H1 (cell line): ENCODE measurements around the gene FOSL2. TPM values are rescaled to one million over a fixed set of nuclear protein-coding genes. Genes with fewer than 3 reads are reported as not detected.

ENCODE experiments used
- EZH2 ChIP-seq: fragments of 200-600 bp; sonication (generic); IDR thresholded peaks from 2 replicates; pipeline ENCODE4 v1.7.1; 2012; ENCODE audit warnings: low read depth, mild to moderate bottlenecking, moderate library complexity, low read length, inconsistent platforms; ENCODE audit not compliant: severe bottlenecking
- GTF2F1 ChIP-seq: IDR thresholded peaks from 2 replicates; pipeline ENCODE4 v1.6.1; 2012; ENCODE audit warnings: low read depth, low read length, improper control_type of control experiment, borderline replicate concordance
- KDM1A ChIP-seq: fragments of 200-600, 300-600 bp; sonication (generic); IDR thresholded peaks from 2 replicates; pipeline ENCODE4 v1.7.1; 2016; ENCODE audit warnings: mild to moderate bottlenecking, low read length, borderline replicate concordance
- TCF12 ChIP-seq: IDR thresholded peaks from 2 replicates; pipeline ENCODE4 v1.6.1; 2011; ENCODE audit warnings: low read depth, mild to moderate bottlenecking, low read length
- polyA plus RNA-seq, 7 experiments: library from polyadenylated mRNA; depleted of rRNA in 3 of 7; stranded (reverse) in 5 of 7; unstranded in 2 of 7; fragments of >200 nt in 5 of 7; fragments of 200-250 nt in 2 of 7; gene quantifications; 1 replicate in 5 of 7; 2 replicates in 1 of 7; 4 replicates in 1 of 7; pipeline versions ENCODE4 v1.2.1 to v1.2.3, GENCODE V29; 2011 to 2013; ENCODE audit warnings: missing spikeins in 2 of 7, mixed read lengths in 2 of 7
- total RNA-seq: library from RNA; stranded (reverse); fragmentation: NEBNext Ultra II Directional; extraction: Animal tissue kit (Norgen Biotek cat#: 25700); gene quantifications from 2 replicates; pipeline ENCODE4 v1.2.1, GENCODE V29; 2021
- TF ChIP-seq, protein P1 (sequence below): fragments of 300-600 bp; sonication (generic); IDR thresholded peaks from 2 replicates; pipeline ENCODE4 v1.7.1; 2012; ENCODE audit warnings: low read length, moderate library complexity, mild to moderate bottlenecking, inconsistent platforms; ENCODE audit not compliant: insufficient replicate concordance

The FOSL2 gene
- total and polyA plus RNA-seq, 2 of the 8 experiments (the other 6 are each of a cell fraction or from before 2014, with no cell fraction given) = 1.5 to 4.5 TPM

- TF ChIP-seq, protein P1, sequence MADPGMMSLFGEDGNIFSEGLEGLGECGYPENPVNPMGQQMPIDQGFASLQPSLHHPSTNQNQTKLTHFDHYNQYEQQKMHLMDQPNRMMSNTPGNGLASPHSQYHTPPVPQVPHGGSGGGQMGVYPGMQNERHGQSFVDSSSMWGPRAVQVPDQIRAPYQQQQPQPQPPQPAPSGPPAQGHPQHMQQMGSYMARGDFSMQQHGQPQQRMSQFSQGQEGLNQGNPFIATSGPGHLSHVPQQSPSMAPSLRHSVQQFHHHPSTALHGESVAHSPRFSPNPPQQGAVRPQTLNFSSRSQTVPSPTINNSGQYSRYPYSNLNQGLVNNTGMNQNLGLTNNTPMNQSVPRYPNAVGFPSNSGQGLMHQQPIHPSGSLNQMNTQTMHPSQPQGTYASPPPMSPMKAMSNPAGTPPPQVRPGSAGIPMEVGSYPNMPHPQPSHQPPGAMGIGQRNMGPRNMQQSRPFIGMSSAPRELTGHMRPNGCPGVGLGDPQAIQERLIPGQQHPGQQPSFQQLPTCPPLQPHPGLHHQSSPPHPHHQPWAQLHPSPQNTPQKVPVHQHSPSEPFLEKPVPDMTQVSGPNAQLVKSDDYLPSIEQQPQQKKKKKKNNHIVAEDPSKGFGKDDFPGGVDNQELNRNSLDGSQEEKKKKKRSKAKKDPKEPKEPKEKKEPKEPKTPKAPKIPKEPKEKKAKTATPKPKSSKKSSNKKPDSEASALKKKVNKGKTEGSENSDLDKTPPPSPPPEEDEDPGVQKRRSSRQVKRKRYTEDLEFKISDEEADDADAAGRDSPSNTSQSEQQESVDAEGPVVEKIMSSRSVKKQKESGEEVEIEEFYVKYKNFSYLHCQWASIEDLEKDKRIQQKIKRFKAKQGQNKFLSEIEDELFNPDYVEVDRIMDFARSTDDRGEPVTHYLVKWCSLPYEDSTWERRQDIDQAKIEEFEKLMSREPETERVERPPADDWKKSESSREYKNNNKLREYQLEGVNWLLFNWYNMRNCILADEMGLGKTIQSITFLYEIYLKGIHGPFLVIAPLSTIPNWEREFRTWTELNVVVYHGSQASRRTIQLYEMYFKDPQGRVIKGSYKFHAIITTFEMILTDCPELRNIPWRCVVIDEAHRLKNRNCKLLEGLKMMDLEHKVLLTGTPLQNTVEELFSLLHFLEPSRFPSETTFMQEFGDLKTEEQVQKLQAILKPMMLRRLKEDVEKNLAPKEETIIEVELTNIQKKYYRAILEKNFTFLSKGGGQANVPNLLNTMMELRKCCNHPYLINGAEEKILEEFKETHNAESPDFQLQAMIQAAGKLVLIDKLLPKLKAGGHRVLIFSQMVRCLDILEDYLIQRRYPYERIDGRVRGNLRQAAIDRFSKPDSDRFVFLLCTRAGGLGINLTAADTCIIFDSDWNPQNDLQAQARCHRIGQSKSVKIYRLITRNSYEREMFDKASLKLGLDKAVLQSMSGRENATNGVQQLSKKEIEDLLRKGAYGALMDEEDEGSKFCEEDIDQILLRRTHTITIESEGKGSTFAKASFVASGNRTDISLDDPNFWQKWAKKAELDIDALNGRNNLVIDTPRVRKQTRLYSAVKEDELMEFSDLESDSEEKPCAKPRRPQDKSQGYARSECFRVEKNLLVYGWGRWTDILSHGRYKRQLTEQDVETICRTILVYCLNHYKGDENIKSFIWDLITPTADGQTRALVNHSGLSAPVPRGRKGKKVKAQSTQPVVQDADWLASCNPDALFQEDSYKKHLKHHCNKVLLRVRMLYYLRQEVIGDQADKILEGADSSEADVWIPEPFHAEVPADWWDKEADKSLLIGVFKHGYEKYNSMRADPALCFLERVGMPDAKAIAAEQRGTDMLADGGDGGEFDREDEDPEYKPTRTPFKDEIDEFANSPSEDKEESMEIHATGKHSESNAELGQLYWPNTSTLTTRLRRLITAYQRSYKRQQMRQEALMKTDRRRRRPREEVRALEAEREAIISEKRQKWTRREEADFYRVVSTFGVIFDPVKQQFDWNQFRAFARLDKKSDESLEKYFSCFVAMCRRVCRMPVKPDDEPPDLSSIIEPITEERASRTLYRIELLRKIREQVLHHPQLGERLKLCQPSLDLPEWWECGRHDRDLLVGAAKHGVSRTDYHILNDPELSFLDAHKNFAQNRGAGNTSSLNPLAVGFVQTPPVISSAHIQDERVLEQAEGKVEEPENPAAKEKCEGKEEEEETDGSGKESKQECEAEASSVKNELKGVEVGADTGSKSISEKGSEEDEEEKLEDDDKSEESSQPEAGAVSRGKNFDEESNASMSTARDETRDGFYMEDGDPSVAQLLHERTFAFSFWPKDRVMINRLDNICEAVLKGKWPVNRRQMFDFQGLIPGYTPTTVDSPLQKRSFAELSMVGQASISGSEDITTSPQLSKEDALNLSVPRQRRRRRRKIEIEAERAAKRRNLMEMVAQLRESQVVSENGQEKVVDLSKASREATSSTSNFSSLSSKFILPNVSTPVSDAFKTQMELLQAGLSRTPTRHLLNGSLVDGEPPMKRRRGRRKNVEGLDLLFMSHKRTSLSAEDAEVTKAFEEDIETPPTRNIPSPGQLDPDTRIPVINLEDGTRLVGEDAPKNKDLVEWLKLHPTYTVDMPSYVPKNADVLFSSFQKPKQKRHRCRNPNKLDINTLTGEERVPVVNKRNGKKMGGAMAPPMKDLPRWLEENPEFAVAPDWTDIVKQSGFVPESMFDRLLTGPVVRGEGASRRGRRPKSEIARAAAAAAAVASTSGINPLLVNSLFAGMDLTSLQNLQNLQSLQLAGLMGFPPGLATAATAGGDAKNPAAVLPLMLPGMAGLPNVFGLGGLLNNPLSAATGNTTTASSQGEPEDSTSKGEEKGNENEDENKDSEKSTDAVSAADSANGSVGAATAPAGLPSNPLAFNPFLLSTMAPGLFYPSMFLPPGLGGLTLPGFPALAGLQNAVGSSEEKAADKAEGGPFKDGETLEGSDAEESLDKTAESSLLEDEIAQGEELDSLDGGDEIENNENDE = no peak
- TF ChIP-seq EZH2 (peak; percentile 1), TCF12 (no peak), KDM1A (no peak), GTF2F1 (no peak)
These were observed 2.8 kb downstream of the FOSL2 start (continued) for GRCh38 chr2:28395334-28396061.
